Measurements from ENCODE around the gene DPH7. TPM values are rescaled to one million over a fixed set of nuclear protein-coding genes. Genes with fewer than 3 reads are reported as not detected.

Gene DPH7
- total RNA-seq, 1 experiment from 2014 or later: 43.9 TPM

DNA sequence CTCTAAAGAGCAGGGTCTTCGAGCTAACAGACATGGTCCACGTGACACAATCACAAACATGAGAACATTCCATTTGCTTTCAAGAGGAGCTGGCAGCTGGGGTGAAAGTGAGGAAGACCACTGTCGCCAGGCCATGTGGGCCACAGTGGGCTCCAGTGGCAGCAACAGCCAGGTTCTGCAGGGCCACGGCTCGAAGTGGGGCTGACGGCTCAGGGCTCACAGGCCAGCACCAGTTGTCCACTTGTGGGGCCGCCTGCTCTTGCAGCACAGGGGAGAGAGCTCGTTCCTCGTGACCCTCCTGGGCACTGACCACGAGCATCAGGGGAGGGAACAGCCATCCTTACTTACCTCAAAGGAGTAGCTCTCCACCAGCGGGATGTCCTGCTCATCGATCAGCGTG lies 9.6 kb upstream of the DPH7 start:
- Mint-ChIP-seq H3K27ac (no peak overlapping the region), H3K9me3 (no peaks in the 10 kb centered on the region), H3K36me3 (peaks cover 28% of the 10 kb centered on the region), H3K27me3 (ENCODE audit: low read depth) (peaks cover 8% of the 10 kb centered on the region), H3K4me3 (peak overlapping the region; percentile 77), H3K4me1 (peaks cover 5% of the 10 kb centered on the region; the same call in 1 of the 2 replicates)
- CTCF ChIA-PET: interaction anchor here (2.3 kb wide), 1 partner anchor 10 kb away, joined by 8 read pairs; the partner anchor contains the start of gene DPH7
- DNase-seq (ENCODE audit: low spot score) (no peak), ATAC-seq (no peak)
- TF ChIP-seq CREM (CRISPR knock-in tag; IDR thresholded peaks at IDR 0.05): no peak
- TF ChIP-seq FOXK1 (CRISPR knock-in tag; IDR thresholded peaks at IDR 0.05): no peak
- TF ChIP-seq, protein P1, sequence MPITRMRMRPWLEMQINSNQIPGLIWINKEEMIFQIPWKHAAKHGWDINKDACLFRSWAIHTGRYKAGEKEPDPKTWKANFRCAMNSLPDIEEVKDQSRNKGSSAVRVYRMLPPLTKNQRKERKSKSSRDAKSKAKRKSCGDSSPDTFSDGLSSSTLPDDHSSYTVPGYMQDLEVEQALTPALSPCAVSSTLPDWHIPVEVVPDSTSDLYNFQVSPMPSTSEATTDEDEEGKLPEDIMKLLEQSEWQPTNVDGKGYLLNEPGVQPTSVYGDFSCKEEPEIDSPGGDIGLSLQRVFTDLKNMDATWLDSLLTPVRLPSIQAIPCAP (CRISPR knock-in tag; IDR thresholded peaks at IDR 0.05): no peak
- TF ChIP-seq, protein P2, sequence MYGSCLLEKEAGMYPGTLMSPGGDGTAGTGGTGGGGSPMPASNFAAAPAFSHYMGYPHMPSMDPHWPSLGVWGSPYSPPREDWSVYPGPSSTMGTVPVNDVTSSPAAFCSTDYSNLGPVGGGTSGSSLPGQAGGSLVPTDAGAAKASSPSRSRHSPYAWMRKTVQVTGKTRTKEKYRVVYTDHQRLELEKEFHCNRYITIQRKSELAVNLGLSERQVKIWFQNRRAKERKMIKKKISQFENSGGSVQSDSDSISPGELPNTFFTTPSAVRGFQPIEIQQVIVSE (CRISPR knock-in tag; IDR thresholded peaks at IDR 0.05; ENCODE audit: borderline replicate concordance): no peak
- TF ChIP-seq HMGA2 (CRISPR knock-in tag; IDR thresholded peaks at IDR 0.05): no peak
- TF ChIP-seq, protein P3, sequence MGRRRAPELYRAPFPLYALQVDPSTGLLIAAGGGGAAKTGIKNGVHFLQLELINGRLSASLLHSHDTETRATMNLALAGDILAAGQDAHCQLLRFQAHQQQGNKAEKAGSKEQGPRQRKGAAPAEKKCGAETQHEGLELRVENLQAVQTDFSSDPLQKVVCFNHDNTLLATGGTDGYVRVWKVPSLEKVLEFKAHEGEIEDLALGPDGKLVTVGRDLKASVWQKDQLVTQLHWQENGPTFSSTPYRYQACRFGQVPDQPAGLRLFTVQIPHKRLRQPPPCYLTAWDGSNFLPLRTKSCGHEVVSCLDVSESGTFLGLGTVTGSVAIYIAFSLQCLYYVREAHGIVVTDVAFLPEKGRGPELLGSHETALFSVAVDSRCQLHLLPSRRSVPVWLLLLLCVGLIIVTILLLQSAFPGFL (CRISPR knock-in tag; IDR thresholded peaks at IDR 0.05; ENCODE audit: borderline replicate concordance): no peak
- TF ChIP-seq NR1H2 (CRISPR knock-in tag; IDR thresholded peaks at IDR 0.05): no peak
- TF ChIP-seq JUN (CRISPR knock-in tag; IDR thresholded peaks at IDR 0.05): no peak
- TF ChIP-seq, protein P4, sequence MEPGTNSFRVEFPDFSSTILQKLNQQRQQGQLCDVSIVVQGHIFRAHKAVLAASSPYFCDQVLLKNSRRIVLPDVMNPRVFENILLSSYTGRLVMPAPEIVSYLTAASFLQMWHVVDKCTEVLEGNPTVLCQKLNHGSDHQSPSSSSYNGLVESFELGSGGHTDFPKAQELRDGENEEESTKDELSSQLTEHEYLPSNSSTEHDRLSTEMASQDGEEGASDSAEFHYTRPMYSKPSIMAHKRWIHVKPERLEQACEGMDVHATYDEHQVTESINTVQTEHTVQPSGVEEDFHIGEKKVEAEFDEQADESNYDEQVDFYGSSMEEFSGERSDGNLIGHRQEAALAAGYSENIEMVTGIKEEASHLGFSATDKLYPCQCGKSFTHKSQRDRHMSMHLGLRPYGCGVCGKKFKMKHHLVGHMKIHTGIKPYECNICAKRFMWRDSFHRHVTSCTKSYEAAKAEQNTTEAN (CRISPR knock-in tag; IDR thresholded peaks at IDR 0.05): no peak
- TF ChIP-seq SMAD3 (CRISPR knock-in tag; IDR thresholded peaks at IDR 0.05; ENCODE audit: borderline replicate concordance): no peak
- TF ChIP-seq KAT7 (CRISPR knock-in tag; IDR thresholded peaks at IDR 0.05; ENCODE audit: borderline replicate concordance): no peak
- POLR2A ChIA-PET: interaction anchor here (1.9 kb wide), 1 partner anchor 8 kb away, joined by 7 read pairs; no protein-coding TSS in a partner anchor

DNA sequence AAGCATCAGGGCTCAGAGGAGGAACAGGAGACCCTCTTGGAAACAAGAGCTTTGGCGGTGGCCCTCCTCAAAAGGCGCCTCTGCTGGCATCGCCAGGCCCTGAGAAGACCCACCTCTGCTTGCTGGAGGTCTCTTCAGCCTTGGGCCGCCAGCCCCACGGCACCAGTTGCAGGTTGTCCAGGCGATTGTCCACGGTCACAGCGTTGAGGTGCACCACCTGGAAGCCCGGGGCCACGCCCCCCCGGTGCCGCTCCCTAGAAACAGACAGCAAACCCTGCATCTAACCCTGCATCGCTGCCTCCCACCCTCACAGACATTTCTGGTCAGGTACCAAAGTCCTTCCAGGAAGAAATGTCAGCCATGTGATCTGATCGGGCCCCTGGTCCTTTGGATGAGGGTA lies 8.1 kb upstream of the DPH7 start:
- CTCF ChIA-PET: interaction anchor here (2.3 kb wide), 1 partner anchor 8 kb away, joined by 8 read pairs; the partner anchor contains the start of gene DPH7
- no peak for ATAC-seq
- Mint-ChIP-seq H3K4me1 (peaks cover 8% of the 10 kb centered on the region; the same call in 1 of the 2 replicates), H3K27ac (no peak overlapping the region), H3K27me3 (ENCODE audit: low read depth) (peaks cover 8% of the 10 kb centered on the region), H3K9me3 (no peaks in the 10 kb centered on the region), H3K4me3 (no peak overlapping the region), H3K36me3 (peaks cover 36% of the 10 kb centered on the region)
- DNase-seq (ENCODE audit: low spot score): no peak
- POLR2A ChIA-PET: no interaction called here
- TF ChIP-seq MXD4 (CRISPR knock-in tag; IDR thresholded peaks at IDR 0.05; ENCODE audit: borderline replicate concordance) (no peak), CBFB (CRISPR knock-in tag; IDR thresholded peaks at IDR 0.05; ENCODE audit: low read depth) (no peak), ZNF232 (CRISPR knock-in tag; IDR thresholded peaks at IDR 0.05) (no peak)

DNA sequence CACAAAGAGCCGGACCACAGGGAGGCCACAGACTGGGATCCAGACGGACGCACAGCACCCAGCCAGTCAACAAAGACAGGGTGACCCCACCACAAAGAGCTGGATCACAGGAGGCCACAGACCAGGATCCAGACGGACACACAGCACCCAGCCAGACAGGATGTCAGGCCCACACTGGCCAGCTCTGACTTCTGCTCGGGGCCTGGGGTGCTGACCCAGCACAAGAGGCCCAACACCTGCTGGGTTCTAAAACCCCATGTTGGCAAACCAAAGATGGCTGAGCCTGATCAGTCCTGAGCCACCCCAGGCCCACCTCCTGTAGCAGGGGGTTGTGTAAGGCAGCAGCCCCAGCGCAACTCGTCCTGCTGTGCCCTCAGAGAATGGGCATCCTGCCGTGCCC lies 5.2 kb upstream of the DPH7 start:
- Mint-ChIP-seq H3K36me3 (peaks cover 41% of the 10 kb centered on the region), H3K27ac (no peak overlapping the region), H3K9me3 (no peaks in the 10 kb centered on the region), H3K4me3 (no peak overlapping the region), H3K27me3 (ENCODE audit: low read depth) (no peaks in the 10 kb centered on the region), H3K4me1 (peaks cover 18% of the 10 kb centered on the region)
- CTCF ChIA-PET: no interaction called here
- DNase-seq (ENCODE audit: low spot score): no peak
- ATAC-seq: no peak
- POLR2A ChIA-PET: no interaction called here
- TF ChIP-seq MXD4 (CRISPR knock-in tag; IDR thresholded peaks at IDR 0.05; ENCODE audit: borderline replicate concordance) (no peak), NR1H2 (CRISPR knock-in tag; IDR thresholded peaks at IDR 0.05) (no peak), JAZF1 (CRISPR knock-in tag; IDR thresholded peaks at IDR 0.05) (no peak), ETV6 (CRISPR knock-in tag; IDR thresholded peaks at IDR 0.05) (no peak), ZNF671 (CRISPR knock-in tag; IDR thresholded peaks at IDR 0.05) (no peak), SMAD3 (CRISPR knock-in tag; IDR thresholded peaks at IDR 0.05; ENCODE audit: borderline replicate concordance) (no peak), NFATC4 (CRISPR knock-in tag; IDR thresholded peaks at IDR 0.05) (no peak), ZNF423 (CRISPR knock-in tag; IDR thresholded peaks at IDR 0.05) (no peak)
- TF ChIP-seq, protein P4 (CRISPR knock-in tag; IDR thresholded peaks at IDR 0.05): no peak
- TF ChIP-seq, protein P5, sequence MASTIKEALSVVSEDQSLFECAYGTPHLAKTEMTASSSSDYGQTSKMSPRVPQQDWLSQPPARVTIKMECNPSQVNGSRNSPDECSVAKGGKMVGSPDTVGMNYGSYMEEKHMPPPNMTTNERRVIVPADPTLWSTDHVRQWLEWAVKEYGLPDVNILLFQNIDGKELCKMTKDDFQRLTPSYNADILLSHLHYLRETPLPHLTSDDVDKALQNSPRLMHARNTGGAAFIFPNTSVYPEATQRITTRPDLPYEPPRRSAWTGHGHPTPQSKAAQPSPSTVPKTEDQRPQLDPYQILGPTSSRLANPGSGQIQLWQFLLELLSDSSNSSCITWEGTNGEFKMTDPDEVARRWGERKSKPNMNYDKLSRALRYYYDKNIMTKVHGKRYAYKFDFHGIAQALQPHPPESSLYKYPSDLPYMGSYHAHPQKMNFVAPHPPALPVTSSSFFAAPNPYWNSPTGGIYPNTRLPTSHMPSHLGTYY (CRISPR knock-in tag; IDR thresholded peaks at IDR 0.05): no peak
- TF ChIP-seq, protein P6, sequence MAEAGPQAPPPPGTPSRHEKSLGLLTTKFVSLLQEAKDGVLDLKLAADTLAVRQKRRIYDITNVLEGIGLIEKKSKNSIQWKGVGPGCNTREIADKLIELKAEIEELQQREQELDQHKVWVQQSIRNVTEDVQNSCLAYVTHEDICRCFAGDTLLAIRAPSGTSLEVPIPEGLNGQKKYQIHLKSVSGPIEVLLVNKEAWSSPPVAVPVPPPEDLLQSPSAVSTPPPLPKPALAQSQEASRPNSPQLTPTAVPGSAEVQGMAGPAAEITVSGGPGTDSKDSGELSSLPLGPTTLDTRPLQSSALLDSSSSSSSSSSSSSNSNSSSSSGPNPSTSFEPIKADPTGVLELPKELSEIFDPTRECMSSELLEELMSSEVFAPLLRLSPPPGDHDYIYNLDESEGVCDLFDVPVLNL (CRISPR knock-in tag; IDR thresholded peaks at IDR 0.05; ENCODE audit: borderline replicate concordance, low read depth): no peak
- TF ChIP-seq, protein P7, sequence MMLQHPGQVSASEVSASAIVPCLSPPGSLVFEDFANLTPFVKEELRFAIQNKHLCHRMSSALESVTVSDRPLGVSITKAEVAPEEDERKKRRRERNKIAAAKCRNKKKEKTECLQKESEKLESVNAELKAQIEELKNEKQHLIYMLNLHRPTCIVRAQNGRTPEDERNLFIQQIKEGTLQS (CRISPR knock-in tag; conservative IDR thresholded peaks at IDR 0.05): no peak
